H1 (cell line): ENCODE results near the gene CXCL5. TPM values are rescaled to one million over a fixed set of nuclear protein-coding genes. Genes with fewer than 3 reads are reported as not detected.
A peak's percentile ranks its signal among the peaks of the same experiment; 100 is the strongest.

ENCODE experiments used
- CTCF ChIA-PET: fragments of 300-600 bp; sonication (Branson Sonifier 250); formaldehyde crosslinking; loops from one replicate; lab custom pipeline; 2021; ENCODE audit not compliant: partially characterized antibody; lab: Charles Lee
- POLR2A ChIA-PET: fragments of 300-600 bp; sonication (Branson Sonifier 250); formaldehyde crosslinking; loops from one replicate; lab custom pipeline; 2021; ENCODE audit warnings: inconsistent platforms; ENCODE audit not compliant: partially characterized antibody; lab: Charles Lee
- DNase-seq, 2 experiments: peaks; one replicate each; pipeline versions ENCODE4 v3.0.0 to v3.0.0-alpha.2; 2010 to 2022; ENCODE audit warnings: low spot score in 2 of 2, low read depth in 1 of 2, mixed read lengths in 1 of 2
- FAIRE-seq: peaks from 2 replicates; lab custom pipeline; 2011; peaks lifted over from hg19 to GRCh38; lab: Jason Lieb, UNC
- H2AFZ ChIP-seq: 2 replicates; pipeline ENCODE4 v1.8.1; 2012; ENCODE audit warnings: low read length, inconsistent platforms
- H2AK5ac ChIP-seq: 2 replicates; pipeline ENCODE4 v1.6.1; 2013; ENCODE audit warnings: low read depth, low read length
- H2BK120ac ChIP-seq: replicated peaks from 2 replicates; pipeline ENCODE3; 2013; ENCODE audit warnings: low read depth, low read length, inconsistent platforms
- H2BK12ac ChIP-seq: 2 replicates; pipeline ENCODE4 v1.6.1; 2013; ENCODE audit warnings: low read depth, low read length
- H2BK15ac ChIP-seq: 2 replicates; pipeline ENCODE4 v1.6.1; 2013; ENCODE audit warnings: low read length
- H2BK20ac ChIP-seq: 2 replicates; pipeline ENCODE4 v1.6.1; 2013; ENCODE audit warnings: low read length
- H2BK5ac ChIP-seq: 2 replicates; pipeline ENCODE4 v1.6.1; 2013; ENCODE audit warnings: low read depth, low read length
- H3K14ac ChIP-seq: 2 replicates; pipeline ENCODE4 v1.6.1; 2013; ENCODE audit warnings: inconsistent platforms; ENCODE audit not compliant: insufficient read length
- H3K18ac ChIP-seq: 2 replicates; pipeline ENCODE4 v1.6.1; 2013; ENCODE audit warnings: low read length; ENCODE audit errors: extremely low read depth
- H3K23ac ChIP-seq: 2 replicates; pipeline ENCODE4 v1.6.1; 2013; ENCODE audit warnings: inconsistent platforms; ENCODE audit not compliant: insufficient read length
- H3K23me2 ChIP-seq: 2 replicates; pipeline ENCODE4 v1.6.1; 2013; ENCODE audit warnings: low read depth, low read length
- H3K27ac ChIP-seq: 2 replicates; pipeline ENCODE4 v1.6.1; 2011; ENCODE audit warnings: low read depth, low read length, inconsistent platforms
- H3K27me3 ChIP-seq, 4 experiments: replicated peaks in 1 of 4; 1 replicate in 1 of 4; 2 replicates in 3 of 4; pipeline versions ENCODE4 v1.6.1 to v1.8.1; 2011 to 2013; ENCODE audit warnings: low read length in 3 of 4, mild to moderate bottlenecking in 3 of 4, inconsistent platforms in 2 of 4, mixed read lengths in 2 of 4, moderate library complexity in 1 of 4; ENCODE audit not compliant: control insufficient read depth in 3 of 4, insufficient read depth in 3 of 4; ENCODE audit errors: extremely low read depth in 1 of 4
- H3K36me3 ChIP-seq, 4 experiments: 2 replicates each; pipeline versions ENCODE4 v1.6.1 to v1.8.1; 2011 to 2013; ENCODE audit warnings: mild to moderate bottlenecking in 4 of 4, low read length in 3 of 4, moderate library complexity in 2 of 4, control low read depth in 1 of 4, inconsistent platforms in 1 of 4; ENCODE audit not compliant: insufficient read depth in 4 of 4, control insufficient read depth in 2 of 4
- H3K4ac ChIP-seq: replicated peaks from 2 replicates; pipeline ENCODE3; 2013; ENCODE audit warnings: low read length, low read depth, mixed read lengths, inconsistent platforms; ENCODE audit not compliant: insufficient read length
- H3K4me1 ChIP-seq, 4 experiments: replicated peaks in 1 of 4; 1 replicate in 1 of 4; 2 replicates in 3 of 4; pipeline versions ENCODE4 v1.6.1 to v1.8.1; 2011 to 2013; ENCODE audit warnings: low read length in 3 of 4, inconsistent platforms in 2 of 4, mixed read lengths in 1 of 4; ENCODE audit not compliant: insufficient read depth in 4 of 4, control insufficient read depth in 3 of 4
- H3K4me2 ChIP-seq, 2 experiments: 2 replicates each; pipeline versions ENCODE4 v1.6.1 to v1.8.1; 2011 to 2013; ENCODE audit warnings: low read depth in 2 of 2, low read length in 2 of 2, control low read depth in 1 of 2, inconsistent platforms in 1 of 2, mild to moderate bottlenecking in 1 of 2; ENCODE audit not compliant: insufficient read depth in 1 of 2
- H3K4me3 ChIP-seq, 4 experiments: fragments of 200-600, 300-600 bp in 1 of 4; sonication (generic), shearing (Covaris generic), sonication (Bioruptor Twin) in 1 of 4; 2 replicates each; pipeline versions ENCODE4 v1.5.1 to v1.8.1; 2011 to 2016; ENCODE audit warnings: low read length in 4 of 4, low read depth in 3 of 4, control low read depth in 2 of 4, inconsistent platforms in 2 of 4, mild to moderate bottlenecking in 2 of 4, mixed read lengths in 1 of 4, moderate library complexity in 1 of 4; ENCODE audit not compliant: insufficient read depth in 2 of 4; ENCODE audit errors: extremely low read depth in 1 of 4
- H3K56ac ChIP-seq: replicated peaks from 2 replicates; pipeline ENCODE3; 2013; ENCODE audit warnings: low read depth, mild to moderate bottlenecking, mixed read lengths, low read length, inconsistent platforms; ENCODE audit not compliant: insufficient read length
- H3K79me1 ChIP-seq: 2 replicates; pipeline ENCODE4 v1.6.1; 2013; ENCODE audit warnings: low read depth, low read length, control low read depth
- H3K79me2 ChIP-seq, 2 experiments: 2 replicates each; pipeline versions ENCODE4 v1.6.1 to v1.8.1; 2012 to 2013; ENCODE audit warnings: low read length in 2 of 2, mild to moderate bottlenecking in 2 of 2, inconsistent platforms in 1 of 2; ENCODE audit not compliant: insufficient read depth in 2 of 2, control insufficient read depth in 1 of 2
- H3K9ac ChIP-seq, 4 experiments: replicated peaks in 1 of 4; 1 replicate in 1 of 4; 2 replicates in 3 of 4; pipeline versions ENCODE4 v1.6.1 to v1.8.1; 2011 to 2013; ENCODE audit warnings: low read depth in 3 of 4, low read length in 3 of 4, control low read depth in 2 of 4, mild to moderate bottlenecking in 2 of 4, moderate library complexity in 2 of 4, inconsistent platforms in 1 of 4; ENCODE audit errors: extremely low read depth in 1 of 4
- H3K9me3 ChIP-seq, 2 experiments: 2 replicates each; pipeline versions ENCODE4 v1.6.1 to v1.8.1; 2012 to 2013; ENCODE audit warnings: mild to moderate bottlenecking in 2 of 2, moderate library complexity in 2 of 2, control low read depth in 1 of 2, inconsistent platforms in 1 of 2, low read depth in 1 of 2, low read length in 1 of 2, mixed read lengths in 1 of 2; ENCODE audit not compliant: insufficient read depth in 2 of 2
- H4K20me1 ChIP-seq, 2 experiments: replicated peaks in 1 of 2; 2 replicates each; pipeline versions ENCODE3 to v1.8.1; 2011 to 2013; ENCODE audit warnings: inconsistent platforms in 2 of 2, low read length in 2 of 2, mild to moderate bottlenecking in 1 of 2; ENCODE audit not compliant: insufficient read depth in 2 of 2, control insufficient read depth in 1 of 2
- H4K5ac ChIP-seq: 2 replicates; pipeline ENCODE4 v1.6.1; 2013; ENCODE audit warnings: low read length, low read depth, mixed read lengths, inconsistent platforms; ENCODE audit not compliant: insufficient read length
- H4K8ac ChIP-seq: 2 replicates; pipeline ENCODE4 v1.8.0; 2013; ENCODE audit warnings: mild to moderate bottlenecking, moderate library complexity, low read length, inconsistent platforms; ENCODE audit not compliant: insufficient read depth; ENCODE audit errors: extremely low read depth
- H4K91ac ChIP-seq: replicated peaks from 2 replicates; pipeline ENCODE3; 2013; ENCODE audit warnings: low read length, mixed read lengths, inconsistent platforms; ENCODE audit not compliant: insufficient read length
- BACH1 ChIP-seq: IDR thresholded peaks from 2 replicates; pipeline ENCODE4 v1.6.1; 2012; ENCODE audit warnings: low read length, improper control_type of control experiment
- RAD21 ChIP-seq, 2 experiments: IDR thresholded peaks in 1 of 2; conservative IDR thresholded peaks in 1 of 2; 2 replicates each; pipeline ENCODE4 v1.6.1; 2011; ENCODE audit warnings: low read depth in 2 of 2, low read length in 2 of 2, improper control_type of control experiment in 1 of 2, inconsistent platforms in 1 of 2, mild to moderate bottlenecking in 1 of 2, moderate library complexity in 1 of 2
- RXRA ChIP-seq: IDR thresholded peaks from 2 replicates; pipeline ENCODE4 v1.6.1; 2011; ENCODE audit warnings: low read depth, mild to moderate bottlenecking, low read length, moderate library complexity; ENCODE audit not compliant: insufficient read depth
- whole genome bisulfite sequencing, 2 experiments: shearing (Covaris generic) in 1 of 2; methylation state at CpG; one replicate each; pipeline versions ENCODE4 v1.1.6 to v1.1.7; 2013 to 2015; ENCODE audit warnings: low lambda C conversion rate in 2 of 2, mixed read lengths in 2 of 2, inconsistent platforms in 1 of 2, low coverage in 1 of 2, missing lambda C conversion rate in 1 of 2; ENCODE audit not compliant: insufficient replicate concordance in 2 of 2, insufficient coverage in 1 of 2, insufficient read length in 1 of 2; ENCODE audit errors: extremely low coverage in 1 of 2, missing lambda C conversion rate in 1 of 2; 5-methylcytosine and 5-hydroxymethylcytosine counted together
- polyA plus RNA-seq, 7 experiments: library from polyadenylated mRNA; depleted of rRNA in 3 of 7; stranded (reverse) in 5 of 7; unstranded in 2 of 7; fragments of >200 nt in 5 of 7; fragments of 200-250 nt in 2 of 7; gene quantifications; 1 replicate in 5 of 7; 2 replicates in 1 of 7; 4 replicates in 1 of 7; pipeline versions ENCODE4 v1.2.1 to v1.2.3, GENCODE V29; 2011 to 2013; ENCODE audit warnings: missing spikeins in 2 of 7, mixed read lengths in 2 of 7
- total RNA-seq: library from RNA; stranded (reverse); fragmentation: NEBNext Ultra II Directional; extraction: Animal tissue kit (Norgen Biotek cat#: 25700); gene quantifications from 2 replicates; pipeline ENCODE4 v1.2.1, GENCODE V29; 2021
- TF ChIP-seq, protein P1 (sequence below): IDR thresholded peaks from 2 replicates; pipeline ENCODE4 v1.6.1; 2012; ENCODE audit warnings: inconsistent platforms
- TF ChIP-seq, protein P2 (sequence below), 3 experiments: IDR thresholded peaks; 1 replicate in 2 of 3; 2 replicates in 1 of 3; pipeline versions ENCODE4 v1.5.1 to v1.6.1; 2011; ENCODE audit warnings: low read length in 3 of 3, mild to moderate bottlenecking in 3 of 3, inconsistent platforms in 2 of 3, low read depth in 1 of 3, moderate library complexity in 1 of 3; ENCODE audit not compliant: insufficient read depth in 1 of 3; ENCODE audit errors: control extremely low read depth in 1 of 3

CXCL5 gene
- total and polyA plus RNA-seq, 2 of the 8 experiments (the other 6 are each of a cell fraction or from before 2014, with no cell fraction given) = 10.9 to 15.6 TPM

DNA sequence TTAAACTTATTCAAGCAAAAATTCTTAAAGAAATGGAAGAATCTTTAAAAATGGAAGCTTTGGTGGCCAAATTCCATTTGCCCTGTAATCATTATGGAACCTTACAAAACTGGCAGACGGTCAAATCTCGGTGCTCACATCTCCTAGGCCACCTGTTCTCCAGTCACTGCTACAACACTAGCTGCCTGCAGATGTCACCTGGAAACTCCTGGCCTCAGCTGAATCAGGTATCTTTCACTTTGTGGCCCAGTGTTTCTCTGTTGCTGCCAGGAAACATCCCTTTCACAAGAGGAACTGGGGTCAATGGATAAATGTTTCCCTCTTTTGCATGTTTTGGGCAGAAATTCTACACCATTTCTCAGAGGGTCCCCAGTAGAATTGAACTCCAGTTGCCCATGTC lies 44.2 kb upstream of the CXCL5 start:
- Histone ChIP-seq H3K23me2 (peaks cover 2% of the 10 kb centered on the region; the same call in 1 of the 2 replicates), H3K4me1 (peaks cover under 1 to 8% (median 3%) of the 10 kb centered on the region in 4 experiments; a peak in 3 of 7 replicates), H3K14ac (no peak overlapping the region), H2BK15ac (no peak overlapping the region), H3K9ac (no peak overlapping the region), H3K4ac (no peak overlapping the region), H3K56ac (no peak overlapping the region), H2BK5ac (no peak overlapping the region), H3K23ac (no peak overlapping the region), H3K18ac (no peak overlapping the region), H3K9me3 (peaks cover 2 to 4% of the 10 kb centered on the region in 2 experiments; a peak in 2 of 4 replicates), H3K79me2 (no peaks in the 10 kb centered on the region), H3K4me3 (no peak overlapping the region), H2AK5ac (no peak overlapping the region), H3K79me1 (no peaks in the 10 kb centered on the region), H2BK120ac (no peak overlapping the region), H2BK20ac (no peak overlapping the region), H4K91ac (no peak overlapping the region), H4K8ac (no peak overlapping the region), H4K20me1 (no peaks in the 10 kb centered on the region), H3K4me2 (no peak overlapping the region), H3K27me3 (no peaks in the 10 kb centered on the region), H4K5ac (no peak overlapping the region), H3K27ac (no peak overlapping the region)
- ChIA-PET POLR2A (no interaction called here), CTCF (interaction anchor here (1.1 to 2.4 kb wide), 4 partner anchors 10 to 91 kb away, joined by 3 to 9 read pairs (median 4); no protein-coding TSS in a partner anchor)
- WGBS, 2 experiments = 97% methylated on average over 2 of the region's 2 CpGs; no CpG with 5 or more reads in 1 of the 2 experiments
- no peak for DNase-seq
- FAIRE-seq = peak; percentile 13
- no peak for TF ChIP-seq RXRA
- peak; percentile 36 to 50; a peak in 3 of 4 replicates for TF ChIP-seq RAD21 (IDR thresholded peaks at IDR 0.05 in 1 of 2, conservative IDR thresholded peaks at IDR 0.05 in 1 of 2; ENCODE audit: low read depth in 2 of 2, low read length in 2 of 2)
- TF ChIP-seq, protein P1, sequence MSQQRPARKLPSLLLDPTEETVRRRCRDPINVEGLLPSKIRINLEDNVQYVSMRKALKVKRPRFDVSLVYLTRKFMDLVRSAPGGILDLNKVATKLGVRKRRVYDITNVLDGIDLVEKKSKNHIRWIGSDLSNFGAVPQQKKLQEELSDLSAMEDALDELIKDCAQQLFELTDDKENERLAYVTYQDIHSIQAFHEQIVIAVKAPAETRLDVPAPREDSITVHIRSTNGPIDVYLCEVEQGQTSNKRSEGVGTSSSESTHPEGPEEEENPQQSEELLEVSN = no peak
- TF ChIP-seq BACH1 = no peak
- TF ChIP-seq, protein P2, sequence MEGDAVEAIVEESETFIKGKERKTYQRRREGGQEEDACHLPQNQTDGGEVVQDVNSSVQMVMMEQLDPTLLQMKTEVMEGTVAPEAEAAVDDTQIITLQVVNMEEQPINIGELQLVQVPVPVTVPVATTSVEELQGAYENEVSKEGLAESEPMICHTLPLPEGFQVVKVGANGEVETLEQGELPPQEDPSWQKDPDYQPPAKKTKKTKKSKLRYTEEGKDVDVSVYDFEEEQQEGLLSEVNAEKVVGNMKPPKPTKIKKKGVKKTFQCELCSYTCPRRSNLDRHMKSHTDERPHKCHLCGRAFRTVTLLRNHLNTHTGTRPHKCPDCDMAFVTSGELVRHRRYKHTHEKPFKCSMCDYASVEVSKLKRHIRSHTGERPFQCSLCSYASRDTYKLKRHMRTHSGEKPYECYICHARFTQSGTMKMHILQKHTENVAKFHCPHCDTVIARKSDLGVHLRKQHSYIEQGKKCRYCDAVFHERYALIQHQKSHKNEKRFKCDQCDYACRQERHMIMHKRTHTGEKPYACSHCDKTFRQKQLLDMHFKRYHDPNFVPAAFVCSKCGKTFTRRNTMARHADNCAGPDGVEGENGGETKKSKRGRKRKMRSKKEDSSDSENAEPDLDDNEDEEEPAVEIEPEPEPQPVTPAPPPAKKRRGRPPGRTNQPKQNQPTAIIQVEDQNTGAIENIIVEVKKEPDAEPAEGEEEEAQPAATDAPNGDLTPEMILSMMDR (IDR thresholded peaks at IDR 0.05; ENCODE audit: control extremely low read depth in 1 of 3, insufficient read depth in 1 of 3, low read depth in 1 of 3, low read length in 3 of 3) = peak; percentile 9 to 35 (median 18); a peak in 3 of 4 replicates
- TF ChIP-seq, all 59 proteins: peak for 2
- no peak overlapping the region for H2BK12ac ChIP-seq
- H2AFZ ChIP-seq = no peak overlapping the region
- H3K36me3 ChIP-seq = no peaks in the 10 kb centered on the region
